A172 (cell line): Measurements from ENCODE around the gene PDE4A. TPM values are rescaled to one million over a fixed set of nuclear protein-coding genes. Genes with fewer than 3 reads are reported as not detected.

ENCODE experiments used
- DNase-seq: peaks from one replicate; pipeline ENCODE4 v3.0.0-alpha.2; 2015; ENCODE audit warnings: low spot score
- total RNA-seq: library from RNA; depleted of rRNA; stranded (reverse); fragments of >200 nt; shearing (Covaris generic); gene quantifications from 2 replicates; pipeline ENCODE4 v1.2.3, GENCODE V29; 2014; rRNA removed

PDE4A gene
- total RNA-seq, 1 experiment from 2014 or later, result 1.3 TPM

DNA sequence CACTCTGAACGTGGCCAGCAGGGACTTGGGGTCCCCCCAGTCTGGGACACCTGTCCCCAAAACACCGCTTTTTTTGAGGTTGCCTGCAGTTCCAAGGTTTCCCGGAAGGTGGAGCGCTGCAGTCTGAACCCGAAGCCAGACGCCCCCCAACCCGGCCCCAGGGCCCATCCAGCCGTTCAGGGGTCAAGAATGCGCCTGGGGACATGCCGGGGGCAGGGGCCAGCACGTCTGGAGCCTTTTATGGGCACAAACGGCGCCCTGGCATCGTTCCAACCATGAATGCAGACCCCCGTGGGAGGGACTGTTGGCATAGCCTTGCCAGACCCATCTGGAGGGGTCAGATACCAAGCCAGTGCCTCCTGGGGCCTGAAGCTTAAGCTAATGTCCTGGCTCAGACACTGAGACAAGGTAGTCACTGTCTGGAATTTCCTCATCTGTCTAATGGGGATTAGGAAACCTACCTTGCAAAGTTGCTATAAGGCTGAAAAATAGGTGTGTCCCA, 90.0 kb downstream of the PDE4A start:
- no peak for DNase-seq

DNA sequence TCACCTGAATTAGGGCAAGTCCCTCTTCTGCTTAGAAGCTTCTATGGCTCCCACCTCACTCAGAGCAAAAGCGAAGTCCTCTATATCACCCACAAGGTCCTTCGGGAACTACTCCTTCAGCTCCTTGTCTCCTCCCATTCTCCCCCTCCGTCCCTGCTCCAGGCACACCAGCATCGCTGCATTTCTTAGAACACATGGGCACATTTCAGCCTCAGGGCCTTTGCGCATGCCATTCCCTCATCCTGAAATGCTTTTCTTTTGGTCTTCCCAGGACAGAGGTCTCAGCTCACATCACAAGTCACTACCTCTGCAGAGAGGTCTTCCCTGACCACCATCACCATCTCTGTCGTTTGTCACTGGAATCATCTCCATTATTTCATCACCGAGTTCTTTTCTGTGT, 92.9 kb downstream of the PDE4A start:
- no peak for DNase-seq

DNA sequence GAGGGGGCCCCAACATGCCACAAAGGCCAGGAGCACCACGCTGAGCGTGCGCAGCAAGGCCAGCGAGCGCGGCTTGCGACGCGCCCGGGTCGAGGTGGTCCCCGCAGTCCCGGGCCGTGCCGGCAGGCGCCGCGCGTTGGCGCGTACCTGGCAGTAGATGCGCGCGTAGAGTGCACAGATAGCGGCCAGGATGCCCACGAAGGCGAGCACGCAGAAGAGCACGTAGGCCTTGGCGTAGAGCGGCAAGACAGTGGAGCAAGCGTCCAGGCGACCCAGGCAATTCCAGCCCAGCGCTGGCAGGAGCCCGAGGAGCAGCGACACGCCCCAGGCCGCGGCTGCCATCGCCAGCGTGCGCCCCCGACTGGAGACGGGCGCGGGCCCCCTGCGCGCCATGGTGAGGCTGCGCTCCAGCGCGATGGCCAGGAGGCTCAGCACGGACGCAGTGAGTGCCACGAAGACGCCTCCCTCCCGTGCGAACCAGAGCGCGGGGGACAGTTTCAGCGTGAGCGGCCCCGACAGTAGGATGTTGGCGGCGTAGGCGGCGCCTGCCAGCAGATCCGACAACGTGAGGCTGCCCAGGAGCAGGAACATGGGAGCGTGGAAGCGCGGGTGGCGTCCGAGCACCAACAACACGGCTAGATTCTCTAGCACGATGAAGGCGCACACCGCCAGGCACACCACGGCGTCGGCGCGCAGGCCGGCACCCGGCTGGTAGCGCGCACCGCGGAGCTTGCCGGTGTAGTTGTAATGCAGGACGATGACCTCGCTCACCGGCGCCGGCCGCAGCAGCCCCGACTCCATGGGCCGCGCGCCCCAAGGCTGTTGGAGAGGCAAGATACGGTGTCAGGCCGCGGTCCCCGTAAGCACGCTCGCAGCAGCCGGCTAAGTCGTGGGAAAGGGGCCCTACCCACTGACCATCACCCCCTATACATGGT, 94.1 kb downstream of the PDE4A start:
- no peak for DNase-seq

DNA sequence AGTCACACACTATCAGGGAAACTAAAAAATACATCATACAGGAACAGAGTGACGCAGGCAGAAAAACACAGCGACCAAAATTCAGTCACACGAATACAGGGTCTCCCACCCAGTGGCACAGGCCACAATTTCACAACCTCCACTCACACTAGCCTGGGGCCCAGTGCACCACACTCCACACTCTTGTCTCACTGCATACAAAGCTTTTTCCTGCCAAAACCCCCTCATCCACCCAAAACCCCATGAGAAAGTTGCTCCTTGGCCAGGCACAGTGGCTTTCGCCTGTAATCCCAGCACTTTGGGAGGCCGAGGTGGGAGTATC, 95.7 kb downstream of the PDE4A start:
- no peak for DNase-seq

DNA sequence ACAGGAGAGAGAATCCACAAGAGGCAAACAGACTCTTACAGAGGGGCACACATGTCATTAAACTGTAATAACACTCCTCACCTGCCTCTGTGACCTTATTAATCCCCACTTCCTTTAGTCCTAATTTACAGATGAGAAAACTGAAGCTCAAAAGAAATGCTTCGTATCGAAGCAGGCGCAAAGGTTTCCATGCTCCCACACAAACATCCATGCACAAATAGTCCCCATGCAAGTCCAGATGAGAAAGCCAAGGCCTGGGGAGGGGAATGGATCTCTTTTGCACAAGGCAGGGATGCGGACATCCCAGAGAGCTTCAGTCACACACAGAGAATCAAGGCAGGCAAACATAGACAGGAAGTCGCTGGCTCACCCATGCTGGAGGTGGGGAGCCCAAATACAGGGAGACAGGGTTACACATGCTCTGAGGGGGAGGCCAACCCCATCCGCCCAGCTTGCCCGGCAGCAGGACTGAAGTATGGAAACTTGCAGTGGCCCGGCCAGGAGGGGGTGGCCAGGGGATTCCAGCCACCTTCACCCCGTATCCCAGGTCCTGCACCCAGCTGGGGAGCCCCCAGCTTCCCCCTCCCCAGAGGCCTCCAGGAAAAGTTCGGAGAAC, 96.4 kb downstream of the PDE4A start:
- DNase-seq, result peak; percentile 60

DNA sequence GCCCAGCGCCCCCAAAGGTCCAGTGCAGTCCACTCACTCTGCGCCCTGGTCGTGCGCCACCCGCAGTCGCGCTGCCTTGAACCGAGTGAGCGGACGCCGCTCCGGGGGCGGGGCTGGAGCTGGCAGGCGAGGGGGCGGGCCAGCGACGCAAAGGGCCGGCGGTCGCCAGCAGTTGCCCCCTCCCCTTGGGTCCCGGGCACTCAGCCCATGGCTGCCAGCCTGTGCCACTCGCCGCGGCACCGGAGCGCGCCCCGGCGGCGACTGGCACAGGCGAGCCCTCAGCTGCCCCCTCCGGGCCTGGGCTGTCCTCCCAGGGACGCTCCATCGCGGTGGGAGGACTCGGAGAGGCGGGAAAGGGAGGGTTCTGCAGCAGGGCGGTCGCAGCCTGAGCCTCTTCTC, 97.0 kb downstream of the PDE4A start, which contains the start of gene S1PR5:
TSS of gene S1PR5 (minus strand) at position 87 of the 399 bp plus-strand sequence. CDS start 2,436 bp downstream, outside the sequence.
- peak; percentile 23 for DNase-seq

DNA sequence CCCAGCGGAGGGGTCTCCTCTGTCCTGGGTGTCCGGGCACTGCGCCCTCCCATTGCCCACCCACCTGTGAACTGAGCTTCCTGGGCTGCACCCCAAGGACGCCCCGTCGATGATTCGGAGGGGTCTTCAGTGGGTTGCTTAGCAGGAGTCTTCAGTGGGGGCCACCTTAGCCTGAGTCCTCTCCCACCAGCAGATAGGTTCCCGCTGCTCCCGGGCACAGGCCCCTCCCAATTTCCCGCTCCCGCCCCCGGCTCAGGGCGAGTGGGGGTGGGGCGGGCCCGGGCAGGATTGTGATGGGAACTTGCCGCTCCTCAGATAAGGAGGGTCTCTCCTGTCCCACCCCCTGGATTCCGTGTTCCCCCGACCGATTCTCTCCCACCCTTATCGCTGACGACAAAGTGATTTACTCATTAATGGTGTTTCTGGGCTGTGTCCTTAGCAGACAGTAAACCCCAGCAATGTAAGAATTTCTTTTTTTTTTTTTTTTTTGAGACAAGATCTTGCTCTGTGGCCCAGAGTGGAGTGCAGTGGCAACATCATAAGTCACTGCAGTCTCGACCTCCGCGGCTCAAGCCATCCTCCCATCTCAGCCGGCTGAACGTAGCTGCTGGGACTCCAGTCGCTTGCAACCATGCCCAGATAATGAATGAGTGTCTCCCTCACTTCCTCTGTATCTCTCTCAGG, 97.6 kb downstream of the PDE4A start:
- peak; percentile 39 for DNase-seq

DNA sequence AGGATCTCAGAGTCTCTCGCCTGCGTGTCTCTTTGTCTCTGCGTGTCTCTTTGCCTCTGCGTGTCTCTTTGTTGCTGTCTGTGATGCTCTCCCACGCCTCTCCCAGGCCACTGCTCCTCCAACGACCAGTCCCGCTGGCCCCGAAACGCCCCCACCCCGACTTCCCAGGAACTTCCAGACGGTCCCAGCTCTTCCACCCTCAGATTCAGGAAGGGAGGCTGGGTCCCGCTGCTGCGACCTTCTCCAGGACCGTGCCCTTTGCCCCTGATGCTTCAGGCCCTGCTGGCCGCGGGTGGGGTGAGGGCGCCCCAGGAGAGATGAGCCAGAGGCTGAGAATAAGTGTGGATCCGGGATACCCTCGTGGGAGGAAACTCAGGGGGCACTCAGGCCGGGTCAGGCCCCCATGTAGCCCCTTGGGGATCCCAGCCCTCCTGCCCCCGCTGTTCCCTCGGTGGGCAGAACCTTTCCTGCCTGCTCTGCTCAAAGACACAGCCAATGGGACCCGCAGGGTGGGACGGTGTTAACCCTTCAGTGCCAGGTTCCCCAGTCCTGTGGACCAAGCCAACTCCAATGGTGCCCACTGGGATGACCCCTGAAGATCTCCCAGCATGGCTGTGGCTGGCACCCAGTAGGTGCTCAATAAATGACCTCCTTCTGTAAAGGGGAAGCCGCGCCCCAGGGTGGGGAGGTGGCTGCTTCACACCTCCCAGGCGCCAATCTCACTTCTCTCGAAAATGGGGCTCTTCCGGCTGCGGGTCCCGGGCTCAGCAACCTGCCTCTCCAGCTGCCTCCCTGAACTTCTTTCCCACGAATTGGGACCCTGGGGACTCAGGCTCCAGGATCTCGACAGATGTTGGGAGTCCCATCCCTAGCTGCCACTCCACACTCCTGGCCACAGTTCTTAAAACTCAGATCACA, 98.4 kb downstream of the PDE4A start:
- no peak for DNase-seq

Other genes with a start within 250 kb of the PDE4A start
- gene DNMT1, start 225.6 kb upstream of the PDE4A start, total RNA-seq, result 99.5 and 132 TPM in 2 replicates
- 1.7 and 2.5 TPM in 2 replicates for gene S1PR2, start 189.2 kb upstream of the PDE4A start, total RNA-seq
- gene MRPL4, start 168.3 kb upstream of the PDE4A start, total RNA-seq, result 130 and 157 TPM in 2 replicates
- 0.22 TPM in 1 of 2 replicates, not detected in the other for gene ICAM1, start 149.4 kb upstream of the PDE4A start, total RNA-seq
- 0.09 and 0.24 TPM in 2 replicates for gene ICAM4, start 133.6 kb upstream of the PDE4A start, total RNA-seq
- gene ICAM5, start 130.6 kb upstream of the PDE4A start, total RNA-seq, result 0.19 and 0.53 TPM in 2 replicates
- gene ZGLP1, start 110.7 kb upstream of the PDE4A start, total RNA-seq, result 1.3 and 1.5 TPM in 2 replicates
- gene FDX2, start 104.5 kb upstream of the PDE4A start, total RNA-seq, result 50.7 and 57.2 TPM in 2 replicates
- gene RAVER1, start 87.0 kb upstream of the PDE4A start, total RNA-seq, result 26.8 and 34.9 TPM in 2 replicates
- gene ICAM3, start 80.9 kb upstream of the PDE4A start, total RNA-seq, result 3.6 and 8.9 TPM in 2 replicates
- 59.7 and 112 TPM in 2 replicates for gene TYK2, start 40.0 kb upstream of the PDE4A start, total RNA-seq
- 260 and 268 TPM in 2 replicates for gene CDC37, start 17.0 kb upstream of the PDE4A start, total RNA-seq
- 118 and 128 TPM in 2 replicates for gene KEAP1, start 82.8 kb downstream of the PDE4A start, total RNA-seq
- gene S1PR5, start 96.9 kb downstream of the PDE4A start, total RNA-seq, result 7.9 and 9.0 TPM in 2 replicates
- gene ATG4D, start 123.4 kb downstream of the PDE4A start, total RNA-seq, result 62.5 and 68.0 TPM in 2 replicates
- 7.4 and 9.5 TPM in 2 replicates for gene KRI1, start 145.5 kb downstream of the PDE4A start, total RNA-seq
- gene CDKN2D, start 148.4 kb downstream of the PDE4A start, total RNA-seq, result 10.6 and 11.3 TPM in 2 replicates
- gene AP1M2, start 166.8 kb downstream of the PDE4A start, total RNA-seq, result 39.4 and 41.9 TPM in 2 replicates
- gene SLC44A2, start 205.0 kb downstream of the PDE4A start, total RNA-seq, result 54.9 and 327 TPM in 2 replicates
- gene ILF3, start 233.8 kb downstream of the PDE4A start, total RNA-seq, result 171 and 172 TPM in 2 replicates